SU-DHL-6 (cell line): ENCODE results near the gene KDM6B.

Source experiments
- H2AFZ ChIP-seq: fragments of 200-600 bp; sonication (generic); 2 replicates; pipeline ENCODE4 v1.6.1; 2014; ENCODE audit warnings: low read depth, mild to moderate bottlenecking, moderate library complexity, mixed read lengths, antibody characterized with exemption, low read length; ENCODE audit not compliant: severe bottlenecking
- H3F3A ChIP-seq: fragments of 200-600 bp; shearing (Covaris generic); 2 replicates; pipeline ENCODE4 v1.6.0; 2016; ENCODE audit warnings: antibody characterized with exemption, mild to moderate bottlenecking; ENCODE audit not compliant: insufficient read depth
- H3K27ac ChIP-seq: fragments of 200-600 bp; sonication (generic); 2 replicates; pipeline ENCODE4 v1.5.1; 2016; ENCODE audit warnings: low read depth, mild to moderate bottlenecking, low read length, moderate library complexity, mixed read lengths
- H3K27me3 ChIP-seq: fragments of 200-600 bp; sonication (generic), shearing (Covaris generic); 2 replicates; pipeline ENCODE4 v1.6.0; 2014; ENCODE audit warnings: mild to moderate bottlenecking, low read length
- H3K36me3 ChIP-seq: fragments of 200-600 bp; sonication (generic); 2 replicates; pipeline ENCODE4 v1.6.1; 2014; ENCODE audit warnings: mild to moderate bottlenecking, low read length, mixed read lengths
- H3K4me2 ChIP-seq: fragments of 300-600, 200-600 bp; shearing (Covaris generic), sonication (generic); 2 replicates; pipeline ENCODE4 v1.6.0; 2014; ENCODE audit warnings: low read length, low read depth, mild to moderate bottlenecking; ENCODE audit not compliant: poor library complexity, severe bottlenecking
- H3K4me3 ChIP-seq: fragments of 200-600 bp; sonication (generic); 2 replicates; pipeline ENCODE4 v1.5.1; 2014; ENCODE audit warnings: antibody characterized with exemption, low read length, mild to moderate bottlenecking, mixed read lengths; ENCODE audit not compliant: insufficient read depth, poor library complexity, severe bottlenecking
- H3K79me2 ChIP-seq: fragments of 200-600 bp; sonication (generic); 2 replicates; pipeline ENCODE4 v1.6.1; 2014; ENCODE audit warnings: mild to moderate bottlenecking, low read length, moderate library complexity; ENCODE audit not compliant: insufficient read depth
- H3K9ac ChIP-seq: fragments of 200-600 bp; sonication (generic); 2 replicates; pipeline ENCODE4 v1.7.0; 2014; ENCODE audit warnings: mild to moderate bottlenecking, low read length
- H3K9me2 ChIP-seq: fragments of 200-600 bp; sonication (generic); replicated peaks from 2 replicates; pipeline ENCODE4 v1.6.1; 2014; ENCODE audit warnings: low read length; ENCODE audit not compliant: insufficient read depth
- H3K9me3 ChIP-seq: fragments of 200-600 bp; sonication (generic); 2 replicates; pipeline ENCODE4 v1.6.1; 2014; ENCODE audit warnings: low read length, mixed read lengths; ENCODE audit not compliant: insufficient read depth
- H4K20me1 ChIP-seq: fragments of 200-600 bp; sonication (generic); 2 replicates; pipeline ENCODE4 v1.6.1; 2014; ENCODE audit warnings: low read depth, mild to moderate bottlenecking, antibody characterized with exemption, low read length, moderate library complexity, mixed read lengths
- CTCF ChIP-seq: fragments of 200-600 bp; sonication (generic); IDR thresholded peaks from one replicate; pipeline ENCODE4 v1.5.1; 2017; ENCODE audit warnings: antibody characterized with exemption, mild to moderate bottlenecking, low read length, moderate library complexity; ENCODE audit not compliant: insufficient read depth, poor library complexity, severe bottlenecking
- EZH2phosphoT487 ChIP-seq: fragments of 200-600 bp; sonication (generic), shearing (Covaris generic); conservative IDR thresholded peaks from 2 replicates; pipeline ENCODE4 v1.6.1; 2018; ENCODE audit warnings: mild to moderate bottlenecking, antibody characterized with exemption, low read length, moderate library complexity, mixed read lengths

KDM6B gene

GRCh38 chr17:7852919-7853690 is 19.1 kb downstream of the KDM6B start:
- no peak overlapping the region for H3K9ac ChIP-seq
- no peak overlapping the region for H3K4me3 ChIP-seq
- no peaks in the 10 kb centered on the region for H3K27me3 ChIP-seq
- H3F3A ChIP-seq: peaks cover 10% of the 10 kb centered on the region
- no peak overlapping the region for H2AFZ ChIP-seq
- H3K9me2 ChIP-seq: no peaks in the 10 kb centered on the region
- H3K36me3 ChIP-seq: no peaks in the 10 kb centered on the region
- TF ChIP-seq CTCF (no peak), EZH2phosphoT487 (no peak)
- no peak overlapping the region for H3K4me2 ChIP-seq
- H4K20me1 ChIP-seq: no peaks in the 10 kb centered on the region
- peaks cover 14% of the 10 kb centered on the region for H3K79me2 ChIP-seq
- H3K9me3 ChIP-seq: no peaks in the 10 kb centered on the region
- no peak overlapping the region for H3K27ac ChIP-seq

GRCh38 chr17:7853691-7854038 is 19.6 kb downstream of the KDM6B start:
- Histone ChIP-seq H4K20me1 (no peaks in the 10 kb centered on the region), H2AFZ (no peak overlapping the region), H3K79me2 (peaks cover 19% of the 10 kb centered on the region), H3F3A (peaks cover 10% of the 10 kb centered on the region), H3K4me3 (no peak overlapping the region), H3K36me3 (no peaks in the 10 kb centered on the region), H3K27ac (no peak overlapping the region), H3K4me2 (no peak overlapping the region), H3K9ac (no peak overlapping the region), H3K9me3 (no peaks in the 10 kb centered on the region), H3K27me3 (no peaks in the 10 kb centered on the region), H3K9me2 (no peaks in the 10 kb centered on the region)
- TF ChIP-seq EZH2phosphoT487 (no peak), CTCF (no peak)

DNA sequence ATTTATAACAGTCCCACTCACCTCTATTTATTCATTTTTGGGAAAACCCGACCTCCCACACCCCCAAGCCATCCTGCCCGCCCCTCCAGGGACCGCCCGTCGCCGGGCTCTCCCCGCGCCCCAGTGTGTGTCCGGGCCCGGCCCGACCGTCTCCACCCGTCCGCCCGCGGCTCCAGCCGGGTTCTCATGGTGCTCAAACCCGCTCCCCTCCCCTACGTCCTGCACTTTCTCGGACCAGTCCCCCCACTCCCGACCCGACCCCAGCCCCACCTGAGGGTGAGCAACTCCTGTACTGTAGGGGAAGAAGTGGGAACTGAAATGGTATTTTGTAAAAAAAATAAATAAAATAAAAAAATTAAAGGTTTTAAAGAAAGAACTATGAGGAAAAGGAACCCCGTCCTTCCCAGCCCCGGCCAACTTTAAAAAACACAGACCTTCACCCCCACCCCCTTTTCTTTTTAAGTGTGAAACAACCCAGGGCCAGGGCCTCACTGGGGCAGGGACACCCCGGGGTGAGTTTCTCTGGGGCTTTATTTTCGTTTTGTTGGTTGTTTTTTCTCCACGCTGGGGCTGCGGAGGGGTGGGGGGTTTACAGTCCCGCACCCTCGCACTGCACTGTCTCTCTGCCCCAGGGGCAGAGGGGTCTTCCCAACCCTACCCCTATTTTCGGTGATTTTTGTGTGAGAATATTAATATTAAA is 20.2 kb downstream of the KDM6B start:
- Histone ChIP-seq H3K4me3 (no peak overlapping the region), H3K9ac (no peak overlapping the region), H3K4me2 (no peak overlapping the region), H3K27ac (no peak overlapping the region), H3K27me3 (no peaks in the 10 kb centered on the region), H3K9me2 (no peaks in the 10 kb centered on the region), H3K36me3 (no peaks in the 10 kb centered on the region), H3K9me3 (no peaks in the 10 kb centered on the region), H2AFZ (no peak overlapping the region), H3F3A (peaks cover 10% of the 10 kb centered on the region), H4K20me1 (no peaks in the 10 kb centered on the region), H3K79me2 (peaks cover 24% of the 10 kb centered on the region)
- no peak for TF ChIP-seq EZH2phosphoT487
- TF ChIP-seq CTCF: no peak
